BLaER1 (cell line): ENCODE data around the gene HINFP.
"Not testable (repeated sequence)": the region's sequence is repeated elsewhere in the genome, so short reads cannot be mapped to it uniquely, and the experiment has no call there.

ENCODE experiments used
- H3K27ac ChIP-seq: shearing (Covaris generic); formaldehyde crosslinking; 2 replicates; pipeline ENCODE4 v1.8.1; 2022
- H3K27me3 ChIP-seq: shearing (Covaris generic); formaldehyde crosslinking; 2 replicates; pipeline ENCODE4 v1.8.1; 2022
- H3K36me3 ChIP-seq: shearing (Covaris generic); formaldehyde crosslinking; 2 replicates; pipeline ENCODE4 v1.8.1; 2022
- H3K4me1 ChIP-seq: shearing (Covaris generic); formaldehyde crosslinking; 2 replicates; pipeline ENCODE4 v1.8.1; 2022
- H3K4me2 ChIP-seq: shearing (Covaris generic); formaldehyde crosslinking; 2 replicates; pipeline ENCODE4 v1.8.1; 2022
- H3K4me3 ChIP-seq: shearing (Covaris generic); formaldehyde crosslinking; 2 replicates; pipeline ENCODE4 v1.8.1; 2022
- H3K9ac ChIP-seq: shearing (Covaris generic); formaldehyde crosslinking; 2 replicates; pipeline ENCODE4 v1.8.1; 2022
- H3K9me3 ChIP-seq: shearing (Covaris generic); formaldehyde crosslinking; 2 replicates; pipeline ENCODE4 v1.8.1; 2022
- H4K20me1 ChIP-seq: shearing (Covaris generic); formaldehyde crosslinking; 2 replicates; pipeline ENCODE4 v1.8.1; 2022
- Cebpa-rat ChIP-seq: shearing (Covaris generic); IDR thresholded peaks from 2 replicates; pipeline ENCODE4 v1.8.1; 2022

The HINFP gene

GRCh38 chr11:119152604-119153003 lies 31.2 kb downstream of the HINFP start:
- TF ChIP-seq Cebpa-rat: no peak
- Histone ChIP-seq H3K4me2 (no peak overlapping the region), H3K9me3 (no peaks in the 10 kb centered on the region), H3K9ac (no peak overlapping the region), H3K36me3 (no peaks in the 10 kb centered on the region), H3K27ac (no peak overlapping the region), H3K4me3 (no peak overlapping the region), H4K20me1 (peaks cover 24% of the 10 kb centered on the region), H3K4me1 (peaks cover 27% of the 10 kb centered on the region), H3K27me3 (peaks cover 42% of the 10 kb centered on the region)

- H3K36me3 ChIP-seq: no peaks in the 10 kb centered on the region
- no peak for TF ChIP-seq Cebpa-rat
- H3K4me1 ChIP-seq: peaks cover 21% of the 10 kb centered on the region
- H4K20me1 ChIP-seq: peaks cover 20% of the 10 kb centered on the region
- H3K4me2 ChIP-seq: no peak overlapping the region
- H3K4me3 ChIP-seq: no peak overlapping the region
- no peaks in the 10 kb centered on the region for H3K9me3 ChIP-seq
- no peak overlapping the region for H3K9ac ChIP-seq
- H3K27ac ChIP-seq: no peak overlapping the region
- H3K27me3 ChIP-seq: peaks cover 36% of the 10 kb centered on the region
Observed at GRCh38 chr11:119153049-119153818, 31.9 kb downstream of the HINFP start.

DNA sequence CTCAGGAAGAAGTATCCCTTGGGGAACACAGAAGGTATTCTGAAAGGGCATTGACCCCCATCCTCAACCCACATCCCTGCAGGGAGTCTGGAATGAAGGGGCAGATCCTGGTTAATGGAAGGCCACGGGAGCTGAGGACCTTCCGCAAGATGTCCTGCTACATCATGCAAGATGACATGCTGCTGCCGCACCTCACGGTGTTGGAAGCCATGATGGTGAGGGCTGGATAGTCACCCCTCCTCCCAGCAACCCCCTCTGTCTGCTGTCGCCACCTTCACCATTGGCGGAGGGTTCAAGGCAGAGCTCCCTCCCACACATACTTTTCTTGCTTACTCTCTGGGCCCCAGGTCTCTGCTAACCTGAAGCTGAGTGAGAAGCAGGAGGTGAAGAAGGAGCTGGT lies 32.8 kb downstream of the HINFP start:
- Histone ChIP-seq H3K27me3 (peaks cover 27% of the 10 kb centered on the region), H3K27ac (no peak overlapping the region), H3K4me2 (no peak overlapping the region), H3K9ac (no peak overlapping the region), H3K4me3 (no peak overlapping the region), H3K9me3 (no peaks in the 10 kb centered on the region), H4K20me1 (peaks cover 16% of the 10 kb centered on the region; the same call in 1 of the 2 replicates), H3K36me3 (no peaks in the 10 kb centered on the region), H3K4me1 (peaks cover 13% of the 10 kb centered on the region)
- no peak for TF ChIP-seq Cebpa-rat

GRCh38 chr11:119155733-119156492 lies 34.5 kb downstream of the HINFP start:
- no peak for TF ChIP-seq Cebpa-rat
- H3K36me3 ChIP-seq: no peaks in the 10 kb centered on the region
- no peak overlapping the region for H3K4me3 ChIP-seq
- H4K20me1 ChIP-seq: 0 out of 2 replicates have a peak, but pooled peaks cover under 1% of the 10 kb centered on the region
- H3K27me3 ChIP-seq: peaks cover 9% of the 10 kb centered on the region
- H3K9me3 ChIP-seq: no peaks in the 10 kb centered on the region
- no peak overlapping the region for H3K4me2 ChIP-seq
- no peak overlapping the region for H3K27ac ChIP-seq
- H3K9ac ChIP-seq: no peak overlapping the region
- no peaks in the 10 kb centered on the region for H3K4me1 ChIP-seq

- Histone ChIP-seq H3K27me3 (peaks cover 4% of the 10 kb centered on the region; the same call in 1 of the 2 replicates), H4K20me1 (no peaks in the 10 kb centered on the region), H3K27ac (no peak overlapping the region), H3K36me3 (no peaks in the 10 kb centered on the region), H3K4me2 (no peak overlapping the region), H3K4me1 (peaks cover 6% of the 10 kb centered on the region; the same call in 1 of the 2 replicates), H3K9ac (no peak overlapping the region), H3K9me3 (no peaks in the 10 kb centered on the region), H3K4me3 (no peak overlapping the region)
- TF ChIP-seq Cebpa-rat: no peak
Observed at GRCh38 chr11:119156496-119156895, 35.1 kb downstream of the HINFP start.

DNA sequence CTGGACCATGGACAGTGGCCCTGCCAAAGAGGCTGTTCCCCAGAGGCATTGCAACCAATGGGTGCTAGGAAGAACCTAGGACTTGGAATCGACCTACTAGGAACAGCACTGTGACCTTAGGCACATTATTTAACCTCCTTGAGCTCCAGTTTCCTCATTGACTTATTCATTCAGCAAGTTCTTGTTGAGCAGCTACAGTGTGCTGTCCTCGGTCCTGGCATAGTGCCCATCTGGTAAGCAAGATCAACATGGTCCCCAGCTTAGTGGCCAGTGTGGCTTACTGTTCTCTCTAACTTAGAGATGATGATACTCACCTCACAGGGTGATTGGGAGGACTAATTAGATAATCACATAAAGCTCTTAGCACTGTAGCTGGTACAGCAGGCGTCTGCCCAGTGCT lies 35.7 kb downstream of the HINFP start:
- Histone ChIP-seq H4K20me1 (no peaks in the 10 kb centered on the region), H3K4me2 (no peak overlapping the region), H3K4me3 (no peak overlapping the region), H3K27ac (no peak overlapping the region), H3K27me3 (no peaks in the 10 kb centered on the region), H3K36me3 (no peaks in the 10 kb centered on the region), H3K9ac (no peak overlapping the region), H3K9me3 (no peaks in the 10 kb centered on the region), H3K4me1 (peaks cover 6% of the 10 kb centered on the region; the same call in 1 of the 2 replicates)
- no peak for TF ChIP-seq Cebpa-rat

DNA sequence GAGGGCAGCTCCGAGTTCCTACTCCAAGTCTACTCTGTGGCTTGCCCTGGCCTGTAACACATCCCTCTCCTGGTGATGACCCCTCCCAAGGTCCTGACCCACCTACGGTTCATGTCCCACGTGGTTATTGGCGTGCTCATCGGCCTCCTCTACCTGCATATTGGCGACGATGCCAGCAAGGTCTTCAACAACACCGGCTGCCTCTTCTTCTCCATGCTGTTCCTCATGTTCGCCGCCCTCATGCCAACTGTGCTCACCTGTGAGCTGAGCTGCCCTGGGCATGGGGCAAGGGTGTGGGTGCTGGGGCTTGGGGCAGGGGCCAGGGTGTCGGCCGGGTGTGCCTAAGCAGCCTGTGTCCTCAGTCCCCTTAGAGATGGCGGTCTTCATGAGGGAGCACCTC lies 37.1 kb downstream of the HINFP start:
- no peak overlapping the region for H3K4me2 ChIP-seq
- no peak for TF ChIP-seq Cebpa-rat
- H3K4me3 ChIP-seq: no peak overlapping the region
- no peaks in the 10 kb centered on the region for H4K20me1 ChIP-seq
- H3K27ac ChIP-seq: no peak overlapping the region
- H3K4me1 ChIP-seq: peaks cover 6% of the 10 kb centered on the region; the same call in 1 of the 2 replicates
- no peaks in the 10 kb centered on the region for H3K27me3 ChIP-seq
- H3K9me3 ChIP-seq: no peaks in the 10 kb centered on the region
- H3K9ac ChIP-seq: no peak overlapping the region
- no peaks in the 10 kb centered on the region for H3K36me3 ChIP-seq

GRCh38 chr11:119160151-119160550 lies 38.8 kb downstream of the HINFP start:
- Histone ChIP-seq H3K27me3 (no peaks in the 10 kb centered on the region), H4K20me1 (no peaks in the 10 kb centered on the region), H3K36me3 (no peaks in the 10 kb centered on the region), H3K4me2 (no peak overlapping the region), H3K9ac (no peak overlapping the region), H3K9me3 (no peaks in the 10 kb centered on the region), H3K27ac (no peak overlapping the region), H3K4me3 (no peak overlapping the region), H3K4me1 (peaks cover 6% of the 10 kb centered on the region; the same call in 1 of the 2 replicates)
- TF ChIP-seq Cebpa-rat: no peak

DNA sequence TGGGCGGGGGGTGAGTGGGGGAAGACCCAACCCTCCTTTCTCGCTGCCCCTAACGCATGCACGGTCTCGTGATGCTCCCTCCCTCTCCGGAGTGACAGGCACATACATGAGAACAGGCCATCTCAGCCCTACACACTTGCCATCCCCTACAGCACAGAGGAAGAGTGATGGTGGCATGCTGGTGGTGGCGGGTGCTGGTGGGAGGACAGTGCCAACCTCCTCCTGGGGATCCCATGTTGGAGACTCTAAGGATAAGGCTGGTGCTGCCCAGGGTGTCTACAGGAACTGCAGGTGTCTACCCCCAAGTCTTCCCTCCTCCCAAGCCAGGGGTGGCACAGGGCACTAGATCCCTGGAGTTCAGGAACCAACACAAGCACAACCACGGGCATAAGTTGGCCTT lies 40.5 kb downstream of the HINFP start:
- Histone ChIP-seq H4K20me1 (no peaks in the 10 kb centered on the region), H3K9ac (no peak overlapping the region), H3K4me2 (no peak overlapping the region), H3K9me3 (no peaks in the 10 kb centered on the region), H3K27ac (no peak overlapping the region), H3K36me3 (no peaks in the 10 kb centered on the region), H3K27me3 (no peaks in the 10 kb centered on the region), H3K4me1 (peaks cover 17% of the 10 kb centered on the region), H3K4me3 (no peak overlapping the region)
- TF ChIP-seq Cebpa-rat: no peak

DNA sequence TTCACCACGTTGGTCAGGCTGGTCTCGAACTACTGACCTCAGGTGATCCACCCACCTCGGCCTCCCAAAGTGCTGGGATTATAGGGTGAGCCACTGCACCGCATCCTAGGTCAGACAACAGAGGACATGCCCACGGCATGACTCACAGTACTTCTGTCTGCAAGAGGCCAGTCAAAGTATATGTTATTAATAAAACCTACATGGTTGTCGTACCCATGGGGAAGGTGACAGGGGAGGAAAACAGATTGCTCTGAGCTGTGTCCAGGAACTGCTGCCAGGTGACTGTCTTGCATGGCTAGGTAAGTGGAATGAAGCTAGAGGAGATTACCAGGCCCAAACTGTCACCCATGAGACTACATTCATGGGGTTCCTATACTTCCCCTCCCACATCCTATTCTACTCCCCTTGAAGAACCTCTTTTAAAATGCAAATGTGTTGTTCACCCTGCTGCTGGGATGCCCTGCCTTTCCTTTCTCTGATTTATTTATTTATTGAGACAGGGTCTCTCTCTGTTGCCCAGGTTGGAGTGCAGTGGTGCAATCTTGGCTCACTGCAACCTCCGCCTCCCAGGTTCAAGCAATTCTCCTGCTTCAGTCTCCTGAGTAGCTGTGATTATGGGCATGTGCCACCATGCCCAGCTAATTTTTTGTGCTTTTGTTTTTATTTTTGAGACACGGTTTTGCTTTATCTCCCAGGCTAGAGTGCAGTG lies 45.1 kb downstream of the HINFP start:
- H3K4me1 ChIP-seq: peaks cover 39% of the 10 kb centered on the region
- no peak overlapping the region for H3K27ac ChIP-seq
- H3K9ac ChIP-seq: no peak overlapping the region; the same call in 1 of the 2 replicates
- peak overlapping the region; percentile 71 for H3K4me2 ChIP-seq
- no peaks in the 10 kb centered on the region for H3K27me3 ChIP-seq
- no peak for TF ChIP-seq Cebpa-rat
- H3K9me3 ChIP-seq: no peaks in the 10 kb centered on the region
- no peaks in the 10 kb centered on the region for H3K36me3 ChIP-seq
- H4K20me1 ChIP-seq: no peaks in the 10 kb centered on the region
- H3K4me3 ChIP-seq: no peak overlapping the region

DNA sequence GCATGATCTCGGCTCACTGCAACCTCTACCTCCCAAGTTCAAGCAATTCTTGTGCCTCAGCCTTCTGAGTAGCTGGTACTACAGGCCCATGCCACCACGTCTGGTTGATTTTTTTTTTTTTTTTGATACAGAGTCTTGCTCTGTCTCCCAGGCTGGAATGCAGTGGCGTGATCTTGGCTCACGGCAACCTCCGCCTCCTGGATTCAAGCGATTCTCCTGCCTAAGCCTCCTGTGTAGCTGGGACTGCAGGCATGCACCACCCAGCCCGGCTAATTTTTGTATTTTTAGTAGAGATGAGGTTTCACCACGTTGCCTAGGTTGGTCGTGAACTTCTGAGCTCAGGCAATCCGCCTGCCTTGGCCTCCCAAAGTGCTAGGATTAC lies 45.7 kb downstream of the HINFP start:
- not testable (repeated sequence) for H3K27me3 ChIP-seq, H4K20me1 ChIP-seq, H3K9me3 ChIP-seq, H3K4me3 ChIP-seq, H3K27ac ChIP-seq, H3K9ac ChIP-seq, H3K36me3 ChIP-seq
- H3K4me2 ChIP-seq: peak overlapping the region; percentile 71
- H3K4me1 ChIP-seq: peaks cover 43% of the 10 kb centered on the region
